GM19328 (cell line): ENCODE results near the gene AKAIN1.

Source experiments
- ATAC-seq: cut with Tn5 transposase; IDR thresholded peaks from one replicate; pipeline ENCODE4 v1.9.1; 2021; ENCODE audit warnings: mild to moderate bottlenecking, moderate library complexity; ENCODE audit not compliant: unreplicated experiment

The AKAIN1 gene

DNA sequence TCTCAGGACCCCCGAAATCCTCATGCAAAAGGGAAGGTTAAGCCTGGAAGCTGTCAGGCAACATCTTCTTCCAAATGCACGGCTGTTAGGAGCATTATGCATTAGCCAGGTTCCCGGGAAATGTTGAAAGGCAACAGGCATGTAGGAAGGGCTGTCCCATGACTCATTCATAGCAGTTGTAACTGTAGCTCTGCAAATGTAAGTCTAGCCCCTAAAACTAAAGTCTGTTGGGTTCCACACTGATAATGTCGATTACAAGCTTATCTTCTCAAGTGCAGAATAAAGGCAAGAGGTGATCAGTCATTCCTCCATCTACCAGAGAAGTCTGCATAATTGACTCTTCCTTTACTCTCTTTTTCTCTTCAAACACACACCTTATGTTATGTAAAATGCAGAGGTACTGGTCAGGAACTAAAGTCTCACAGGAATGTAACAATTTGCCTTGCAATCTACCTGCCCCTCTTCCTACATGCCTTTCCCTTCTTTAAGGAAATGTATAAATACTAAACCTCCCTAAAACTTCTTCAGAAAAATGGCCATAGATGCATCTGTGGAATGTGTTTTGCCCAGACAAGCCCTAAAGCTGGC lies 99.8 kb downstream of the AKAIN1 start:
- no peak for ATAC-seq

DNA sequence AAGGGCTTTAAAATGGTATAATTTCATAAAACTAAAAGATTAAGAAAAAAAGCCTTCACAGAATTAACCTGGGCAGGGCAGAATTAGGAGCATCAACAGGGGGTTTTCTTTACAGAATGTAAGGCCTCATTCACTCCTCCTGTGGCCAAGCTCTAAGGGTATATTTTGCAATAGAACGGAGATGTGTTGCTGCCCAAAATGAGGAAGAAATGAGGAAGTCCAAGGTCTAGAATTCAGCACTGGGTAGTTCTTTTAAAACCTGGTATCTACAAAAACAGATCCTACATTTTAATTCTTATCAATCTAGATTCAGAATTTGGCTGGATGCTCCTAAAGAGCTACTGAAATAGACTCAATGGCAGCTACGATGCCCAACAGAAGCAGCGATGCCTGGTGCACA lies 101.8 kb downstream of the AKAIN1 start:
- ATAC-seq: no peak

DNA sequence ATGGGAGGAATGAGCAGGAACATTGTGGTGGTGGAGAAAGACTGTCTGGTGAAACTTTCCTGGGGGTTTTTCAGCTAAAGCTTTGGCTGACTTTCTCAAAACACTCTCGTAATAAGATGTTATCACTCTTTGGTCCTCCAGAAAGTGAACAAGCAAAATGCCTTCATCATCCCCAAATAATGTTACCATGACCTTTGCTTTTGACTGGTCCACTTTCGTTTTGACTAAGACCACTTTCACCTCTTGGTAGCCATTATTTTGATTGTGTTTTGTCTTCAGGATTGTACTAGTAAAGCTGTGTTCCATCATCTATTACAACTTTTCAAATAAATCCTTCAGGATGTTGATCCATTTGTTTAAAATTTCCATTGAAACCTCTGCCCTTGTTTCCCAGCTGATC lies 103.2 kb downstream of the AKAIN1 start:
- no peak for ATAC-seq
